SK-N-SH treated with all-trans-retinoic acid at 6 μM for 48 hours (cell line): ENCODE data around the gene ZNF480.
"Not testable (repeated sequence)": the region's sequence is repeated elsewhere in the genome, so short reads cannot be mapped to it uniquely, and the experiment has no call there.

ENCODE experiments used
- ATAC-seq: fragments of 200-7000 bp; cut with Tn5 transposase; 3 replicates; pipeline ENCODE4 v1.9.1; 2020; ENCODE audit warnings: mild to moderate bottlenecking, moderate library complexity
- ARNTL ChIP-seq: fragments of 450-650 bp; formaldehyde crosslinking; IDR thresholded peaks from 2 replicates; pipeline ENCODE4 v1.5.0; 2020; ENCODE audit warnings: low read depth, mild to moderate bottlenecking, moderate library complexity, borderline replicate concordance
- BACH2 ChIP-seq: fragments of 250-450 bp; sonication (Bioruptor Pico); IDR thresholded peaks from 2 replicates; pipeline ENCODE4 v1.9.0; 2021; ENCODE audit warnings: mild to moderate bottlenecking, borderline replicate concordance
- CREB5 ChIP-seq: fragments of 250-450 bp; sonication (Bioruptor Pico); IDR thresholded peaks from 2 replicates; pipeline ENCODE4 v1.5.1; 2020; ENCODE audit warnings: low read depth, mild to moderate bottlenecking, moderate library complexity
- CSDC2 ChIP-seq: fragments of 250-450 bp; sonication (Bioruptor Pico); IDR thresholded peaks from 2 replicates; pipeline ENCODE4 v1.5.0; 2020; ENCODE audit warnings: mild to moderate bottlenecking, moderate library complexity
- ESRRG ChIP-seq: fragments of 250-450 bp; sonication (Bioruptor Pico); IDR thresholded peaks from 2 replicates; pipeline ENCODE4 v1.6.1; 2021; ENCODE audit warnings: mild to moderate bottlenecking
- GLIS3 ChIP-seq: fragments of 250-450 bp; sonication (Bioruptor Pico); IDR thresholded peaks from 2 replicates; pipeline ENCODE4 v1.5.0; 2020; ENCODE audit warnings: mild to moderate bottlenecking, moderate library complexity
- ISL1 ChIP-seq: fragments of 250-450 bp; sonication (Bioruptor Pico); IDR thresholded peaks from 2 replicates; pipeline ENCODE4 v2.1.2; 2022; ENCODE audit warnings: mild to moderate bottlenecking, moderate library complexity
- OSR1 ChIP-seq: fragments of 250-450 bp; sonication (Bioruptor Pico); IDR thresholded peaks from 2 replicates; pipeline ENCODE4 v1.8.0; 2022; ENCODE audit warnings: moderate library complexity, mild to moderate bottlenecking, inconsistent platforms
- PATZ1 ChIP-seq: fragments of 250-450 bp; sonication (Bioruptor Pico); IDR thresholded peaks from 2 replicates; pipeline ENCODE4 v1.8.0; 2020; ENCODE audit warnings: mild to moderate bottlenecking, moderate library complexity, borderline replicate concordance
- POU6F1 ChIP-seq: fragments of 250-450 bp; sonication (Bioruptor Pico); IDR thresholded peaks from 2 replicates; pipeline ENCODE4 v1.8.0; 2021; ENCODE audit warnings: low read depth, mild to moderate bottlenecking, moderate library complexity, borderline replicate concordance
- PPARA ChIP-seq: fragments of 250-450 bp; sonication (Bioruptor Pico); IDR thresholded peaks from 2 replicates; pipeline ENCODE4 v1.5.0; 2020; ENCODE audit warnings: mild to moderate bottlenecking, borderline replicate concordance
- RARB ChIP-seq: fragments of 250-450 bp; sonication (Bioruptor Pico); IDR thresholded peaks from 2 replicates; pipeline ENCODE4 v1.8.0; 2021; ENCODE audit warnings: mild to moderate bottlenecking, moderate library complexity
- SNAI2 ChIP-seq: fragments of 250-450 bp; sonication (Bioruptor Pico); IDR thresholded peaks from 2 replicates; pipeline ENCODE4 v1.5.0; 2020; ENCODE audit warnings: mild to moderate bottlenecking, moderate library complexity
- TCF4 ChIP-seq: fragments of 250-450 bp; sonication (Bioruptor Pico); IDR thresholded peaks from 2 replicates; pipeline ENCODE4 v1.8.0; 2021; ENCODE audit warnings: mild to moderate bottlenecking, moderate library complexity, borderline replicate concordance
- TOX ChIP-seq: fragments of 250-450 bp; sonication (Bioruptor Pico); IDR thresholded peaks from 2 replicates; pipeline ENCODE4 v1.8.0; 2021; ENCODE audit warnings: mild to moderate bottlenecking, moderate library complexity, borderline replicate concordance
- TSHZ2 ChIP-seq: fragments of 250-450 bp; sonication (Bioruptor Pico); IDR thresholded peaks from 2 replicates; pipeline ENCODE4 v1.5.0; 2020; ENCODE audit warnings: mild to moderate bottlenecking, moderate library complexity
- ZC3H10 ChIP-seq: fragments of 250-450 bp; sonication (Bioruptor Pico); IDR thresholded peaks from 2 replicates; pipeline ENCODE4 v1.5.1; 2021; ENCODE audit warnings: mild to moderate bottlenecking, moderate library complexity
- ZFP3 ChIP-seq: fragments of 250-450 bp; sonication (Bioruptor Pico); IDR thresholded peaks from 2 replicates; pipeline ENCODE4 v1.5.0; 2020; ENCODE audit warnings: mild to moderate bottlenecking, moderate library complexity
- ZFP30 ChIP-seq: fragments of 450-650 bp; formaldehyde crosslinking; IDR thresholded peaks from 2 replicates; pipeline ENCODE4 v1.5.0; 2022; ENCODE audit warnings: mild to moderate bottlenecking, moderate library complexity
- ZNF565 ChIP-seq: fragments of 450-650 bp; formaldehyde crosslinking; conservative IDR thresholded peaks from 2 replicates; pipeline ENCODE4 v1.5.0; 2020; ENCODE audit warnings: low read depth, mild to moderate bottlenecking, moderate library complexity
- ZNF70 ChIP-seq: fragments of 450-650 bp; formaldehyde crosslinking; IDR thresholded peaks from 2 replicates; pipeline ENCODE4 v1.5.0; 2020; ENCODE audit warnings: mild to moderate bottlenecking, moderate library complexity
- ZNF8 ChIP-seq: fragments of 450-650 bp; formaldehyde crosslinking; IDR thresholded peaks from 2 replicates; pipeline ENCODE4 v1.5.0; 2020; ENCODE audit warnings: mild to moderate bottlenecking, moderate library complexity

Gene ZNF480

GRCh38 chr19:52275988-52276387 lies 21.0 kb upstream of the ZNF480 start:
- ATAC-seq: no peak
- TF ChIP-seq ZNF8 (CRISPR knock-in tag) (no peak), ZC3H10 (CRISPR knock-in tag) (no peak), ARNTL (no peak), OSR1 (CRISPR knock-in tag) (no peak), SNAI2 (CRISPR knock-in tag) (no peak), TOX (CRISPR knock-in tag) (no peak), PPARA (CRISPR knock-in tag) (no peak), ESRRG (CRISPR knock-in tag) (no peak)

- ATAC-seq: no peak
- TF ChIP-seq ZFP3 (CRISPR knock-in tag) (no peak), ZC3H10 (CRISPR knock-in tag) (no peak)
- TF ChIP-seq, all 23 proteins: peak for 0
Observed at GRCh38 chr19:52277471-52277870, 19.5 kb upstream of the ZNF480 start.

- ATAC-seq: no peak
Observed at GRCh38 chr19:52286256-52286655, 10.7 kb upstream of the ZNF480 start.

GRCh38 chr19:52291781-52292180 lies 5.2 kb upstream of the ZNF480 start:
- TF ChIP-seq OSR1 (CRISPR knock-in tag) (no peak), ARNTL (no peak), ISL1 (CRISPR knock-in tag) (no peak), TSHZ2 (CRISPR knock-in tag) (no peak), ZNF8 (CRISPR knock-in tag) (no peak), CSDC2 (CRISPR knock-in tag) (no peak), RARB (CRISPR knock-in tag) (no peak), CREB5 (no peak), BACH2 (CRISPR knock-in tag) (no peak), SNAI2 (CRISPR knock-in tag) (no peak), POU6F1 (CRISPR knock-in tag) (no peak), ZFP30 (CRISPR knock-in tag) (no peak), ZNF70 (CRISPR knock-in tag) (no peak), ZNF565 (no peak), TCF4 (CRISPR knock-in tag) (no peak)
- TF ChIP-seq, all 23 proteins: peak for 0
- no peak for ATAC-seq

More at GRCh38 chr19:52286256-52286655, 10.7 kb upstream of the ZNF480 start:
- TF ChIP-seq BACH2 (CRISPR knock-in tag): no peak
- no peak for TF ChIP-seq ISL1 (CRISPR knock-in tag)
- TF ChIP-seq, all 23 proteins: peak for 0

- ATAC-seq: not testable (repeated sequence)
Observed at GRCh38 chr19:52292946-52293345, 4.0 kb upstream of the ZNF480 start.

GRCh38 chr19:52296400-52296772 lies 583 bp upstream of the ZNF480 start:
- peak; percentile 17 for ATAC-seq
- TF ChIP-seq ARNTL (no peak), CSDC2 (CRISPR knock-in tag) (no peak), OSR1 (CRISPR knock-in tag) (no peak), ZNF565 (no peak), ISL1 (CRISPR knock-in tag) (no peak), PATZ1 (CRISPR knock-in tag) (no peak), TCF4 (CRISPR knock-in tag) (no peak), GLIS3 (CRISPR knock-in tag) (no peak), SNAI2 (CRISPR knock-in tag) (no peak), RARB (CRISPR knock-in tag) (no peak)
